Measurements from ENCODE around the gene ODAD4.

GRCh38 chr17:41996855-41997164 is 66.4 kb downstream of the ODAD4 start:
- TF ChIP-seq EP300 (IDR thresholded peaks at IDR 0.05) (no peak), CTCF (IDR thresholded peaks at IDR 0.05) (no peak), POLR2A (IDR thresholded peaks at IDR 0.05) (no peak)

All from tibial nerve (tissue), 4 donors.